ENCODE data around the gene ABITRAM. TPM values are rescaled to one million over a fixed set of nuclear protein-coding genes. Genes with fewer than 3 reads are reported as not detected.

ABITRAM gene
- total RNA-seq, 1 experiment from 2014 or later: 23.6 TPM

- Histone ChIP-seq H3K4me2 (no peak overlapping the region), H3K27me3 (ENCODE audit: insufficient read depth, low read depth) (no peaks in the 10 kb centered on the region), H3K27ac (no peak overlapping the region), H4K20me1 (ENCODE audit: insufficient read depth) (0 out of 2 replicates have a peak, but pooled peaks cover 4% of the 10 kb centered on the region), H3F3A (ENCODE audit: insufficient read depth, low read depth) (no peaks in the 10 kb centered on the region), H3K79me2 (ENCODE audit: low read depth) (no peaks in the 10 kb centered on the region), H3K36me3 (ENCODE audit: low read depth) (peaks cover 9% of the 10 kb centered on the region), H3K9me2 (ENCODE audit: insufficient read depth) (no peaks in the 10 kb centered on the region; the same call in 1 of the 2 replicates), H3K9me3 (ENCODE audit: insufficient read depth, low read depth) (no peaks in the 10 kb centered on the region), H3K4me3 (no peak overlapping the region), H3K4me1 (replicated peaks; ENCODE audit: insufficient read depth) (no peaks in the 10 kb centered on the region), H2AFZ (no peak overlapping the region)
- intact Hi-C loops (cut with micrococcal nuclease; ENCODE audit: unreplicated experiment): no loop called here
- ChIA-PET CTCF (no interaction called here), POLR2A (ENCODE audit: unreplicated experiment) (interaction anchor here (0.9 kb wide), 1 partner anchor 38 kb away, joined by 6 read pairs; the partner anchor contains the start of genes ABITRAM and ELP1)
- no TSS peak for BruUV-seq (replicated peaks)
- no peak for DNase-seq
- TF ChIP-seq EZH2 (IDR thresholded peaks at IDR 0.05; ENCODE audit: low read depth) (no peak), CTCF (conservative IDR thresholded peaks at IDR 0.05) (no peak)
Observed at GRCh38 chr9:108972186-108972585, 38.0 kb downstream of the ABITRAM start.

GRCh38 chr9:108972626-108973209 lies 38.5 kb downstream of the ABITRAM start:
- ChIA-PET POLR2A (ENCODE audit: unreplicated experiment) (interaction anchor here (0.9 kb wide), 1 partner anchor 39 kb away, joined by 6 read pairs; the partner anchor contains the start of genes ABITRAM and ELP1), CTCF (interaction anchor here (0.6 kb wide), 1 partner anchor 147 kb away, joined by 3 read pairs; no protein-coding TSS in a partner anchor)
- no peak overlapping the region for H3K27ac ChIP-seq
- no peaks in the 10 kb centered on the region for H3F3A ChIP-seq (ENCODE audit: insufficient read depth, low read depth)
- no peak for TF ChIP-seq CTCF (conservative IDR thresholded peaks at IDR 0.05)
- TF ChIP-seq EZH2 (IDR thresholded peaks at IDR 0.05; ENCODE audit: low read depth): no peak
- H3K27me3 ChIP-seq (ENCODE audit: insufficient read depth, low read depth): no peaks in the 10 kb centered on the region
- intact Hi-C loops (cut with micrococcal nuclease; ENCODE audit: unreplicated experiment): no loop called here
- DNase-seq: no peak
- no peak overlapping the region for H2AFZ ChIP-seq
- 0 out of 2 replicates have a peak, but pooled peaks cover 4% of the 10 kb centered on the region for H4K20me1 ChIP-seq (ENCODE audit: insufficient read depth)
- no peaks in the 10 kb centered on the region for H3K4me1 ChIP-seq (replicated peaks; ENCODE audit: insufficient read depth)
- H3K9me2 ChIP-seq (ENCODE audit: insufficient read depth): no peaks in the 10 kb centered on the region; the same call in 1 of the 2 replicates
- BruUV-seq (replicated peaks): no TSS peak
- no peaks in the 10 kb centered on the region for H3K9me3 ChIP-seq (ENCODE audit: insufficient read depth, low read depth)
- peaks cover 12% of the 10 kb centered on the region for H3K36me3 ChIP-seq (ENCODE audit: low read depth)
- no peak overlapping the region for H3K4me3 ChIP-seq
- H3K79me2 ChIP-seq (ENCODE audit: low read depth): no peaks in the 10 kb centered on the region
- no peak overlapping the region for H3K4me2 ChIP-seq

- no peaks in the 10 kb centered on the region; the same call in 1 of the 2 replicates for H3K9me2 ChIP-seq (ENCODE audit: insufficient read depth)
- no peaks in the 10 kb centered on the region for H3K9me3 ChIP-seq (ENCODE audit: insufficient read depth, low read depth)
- DNase-seq: no peak
- CTCF ChIA-PET: no interaction called here
- TF ChIP-seq CTCF (conservative IDR thresholded peaks at IDR 0.05) (no peak), EZH2 (IDR thresholded peaks at IDR 0.05; ENCODE audit: low read depth) (no peak)
- POLR2A ChIA-PET (ENCODE audit: unreplicated experiment): no interaction called here
- intact Hi-C loops (cut with micrococcal nuclease; ENCODE audit: unreplicated experiment): no loop called here
- BruUV-seq (replicated peaks): no TSS peak
- no peak overlapping the region for H3K4me3 ChIP-seq
- 0 out of 2 replicates have a peak, but pooled peaks cover 4% of the 10 kb centered on the region for H4K20me1 ChIP-seq (ENCODE audit: insufficient read depth)
- H3K4me1 ChIP-seq (replicated peaks; ENCODE audit: insufficient read depth): no peaks in the 10 kb centered on the region
- H2AFZ ChIP-seq: no peak overlapping the region
- H3K27me3 ChIP-seq (ENCODE audit: insufficient read depth, low read depth): no peaks in the 10 kb centered on the region
- no peaks in the 10 kb centered on the region for H3F3A ChIP-seq (ENCODE audit: insufficient read depth, low read depth)
- no peak overlapping the region for H3K4me2 ChIP-seq
- no peaks in the 10 kb centered on the region for H3K79me2 ChIP-seq (ENCODE audit: low read depth)
- peaks cover 12% of the 10 kb centered on the region for H3K36me3 ChIP-seq (ENCODE audit: low read depth)
- no peak overlapping the region for H3K27ac ChIP-seq
Observed at GRCh38 chr9:108973895-108974294, 39.7 kb downstream of the ABITRAM start.

All from PC-9 (cell line).